Ishikawa (cell line): ENCODE data around the gene MAP7D1.

Experiments used
- CEBPB ChIP-seq: IDR thresholded peaks from 2 replicates; pipeline ENCODE4 v1.6.1; 2012
- CREB1 ChIP-seq: IDR thresholded peaks from 2 replicates; pipeline ENCODE4 v1.6.1; 2012; ENCODE audit warnings: low read depth
- EGR1 ChIP-seq: IDR thresholded peaks from 2 replicates; pipeline ENCODE4 v1.6.1; 2012
- EP300 ChIP-seq: IDR thresholded peaks from 2 replicates; pipeline ENCODE4 v1.6.1; 2012; ENCODE audit warnings: borderline replicate concordance
- FOXM1 ChIP-seq: IDR thresholded peaks from 2 replicates; pipeline ENCODE4 v1.6.1; 2012; ENCODE audit warnings: low read depth, borderline replicate concordance
- MAX ChIP-seq: IDR thresholded peaks from 2 replicates; pipeline ENCODE4 v1.6.1; 2012
- NFIC ChIP-seq: IDR thresholded peaks from 2 replicates; pipeline ENCODE4 v1.6.1; 2012
- RAD21 ChIP-seq: IDR thresholded peaks from 2 replicates; pipeline ENCODE4 v1.6.1; 2012; ENCODE audit warnings: low read depth
- REST ChIP-seq: IDR thresholded peaks from 2 replicates; pipeline ENCODE4 v1.6.1; 2012; ENCODE audit warnings: low read depth, mild to moderate bottlenecking
- TAF1 ChIP-seq: IDR thresholded peaks from 2 replicates; pipeline ENCODE4 v1.6.1; 2012; ENCODE audit warnings: low read depth, mild to moderate bottlenecking
- TCF12 ChIP-seq: IDR thresholded peaks from 2 replicates; pipeline ENCODE4 v1.6.1; 2012; ENCODE audit warnings: low read depth
- TEAD4 ChIP-seq: IDR thresholded peaks from 2 replicates; pipeline ENCODE4 v1.6.1; 2012
- USF1 ChIP-seq: IDR thresholded peaks from 2 replicates; pipeline ENCODE4 v1.6.1; 2012
- YY1 ChIP-seq: IDR thresholded peaks from 2 replicates; pipeline ENCODE4 v1.6.1; 2012; ENCODE audit warnings: low read depth
- ZBTB7A ChIP-seq: IDR thresholded peaks from 2 replicates; pipeline ENCODE4 v1.6.1; 2012; ENCODE audit warnings: low read depth

MAP7D1 gene

GRCh38 chr1:36116901-36117300 is 39.1 kb upstream of the MAP7D1 start:
- TF ChIP-seq CEBPB = no peak
- no peak for TF ChIP-seq EGR1
- TF ChIP-seq MAX = no peak
- no peak for TF ChIP-seq USF1
- no peak for TF ChIP-seq REST
- no peak for TF ChIP-seq ZBTB7A
- no peak for TF ChIP-seq NFIC
- TF ChIP-seq FOXM1 = no peak
- TF ChIP-seq YY1 = no peak
- no peak for TF ChIP-seq RAD21
- no peak for TF ChIP-seq TEAD4
- no peak for TF ChIP-seq TCF12

GRCh38 chr1:36118447-36119204 is 37.3 kb upstream of the MAP7D1 start:
- TF ChIP-seq RAD21 (no peak), TEAD4 (no peak)

GRCh38 chr1:36119456-36119855 is 36.5 kb upstream of the MAP7D1 start:
- TF ChIP-seq REST (no peak), FOXM1 (no peak), TCF12 (no peak), NFIC (no peak), CREB1 (no peak), MAX (no peak), TEAD4 (no peak), CEBPB (no peak), ZBTB7A (no peak), TAF1 (no peak)

GRCh38 chr1:36122062-36123030 is 33.6 kb upstream of the MAP7D1 start:
- no peak; the same call in 1 of the 2 replicates for TF ChIP-seq EGR1
- TF ChIP-seq TCF12 = no peak
- no peak for TF ChIP-seq TEAD4
- TF ChIP-seq NFIC = no peak
- TF ChIP-seq YY1 = no peak
- TF ChIP-seq TAF1 = no peak
- TF ChIP-seq EP300 = no peak
- TF ChIP-seq FOXM1 = no peak
- no peak for TF ChIP-seq ZBTB7A
- no peak for TF ChIP-seq CEBPB
- TF ChIP-seq CREB1 = no peak

- TF ChIP-seq EGR1 = no peak
- TF ChIP-seq TCF12 = no peak
- TF ChIP-seq CREB1 = no peak
- TF ChIP-seq TEAD4 = no peak
- TF ChIP-seq TAF1 = no peak
- TF ChIP-seq USF1 = no peak
- no peak for TF ChIP-seq RAD21
These were observed 32.6 kb upstream of the MAP7D1 start for GRCh38 chr1:36123356-36123755.
